HepG2 (cell line): ENCODE measurements around the gene EVA1A. TPM values are rescaled to one million over a fixed set of nuclear protein-coding genes. Genes with fewer than 3 reads are reported as not detected.

ENCODE experiments used
- ATAC-seq: fragments of 200-7000 bp; cut with Tn5 transposase; 3 replicates; pipeline ENCODE4 v1.9.1; 2020; ENCODE audit warnings: mild to moderate bottlenecking, moderate library complexity
- BruUV-seq: library from RNA; stranded (reverse); fragments of 400-500 nt; replicated peaks from 2 replicates; lab custom pipeline; 2021; lab: Mats Ljungman, UMichigan
- CTCF ChIA-PET: fragments of 300-600 bp; formaldehyde crosslinking; extraction: SDS; loops from one replicate; lab custom pipeline; 2021; ENCODE audit warnings: low total read pairs, inconsistent platforms, low intra/inter-chr PET ratio; lab: Yijun Ruan, JAX
- POLR2A ChIA-PET: fragments of 350-600 bp; sonication (Branson Sonifier 250); formaldehyde crosslinking; loops from one replicate; lab custom pipeline; 2020; ENCODE audit warnings: antibody characterized with exemption, inconsistent platforms; lab: Yijun Ruan, JAX
- DNase-seq: peaks from one replicate; pipeline ENCODE4 v3.0.0-alpha.2; 2015; ENCODE audit warnings: low spot score
- FAIRE-seq: peaks from 3 replicates; lab custom pipeline; 2011; peaks lifted over from hg19 to GRCh38; lab: Jason Lieb, UNC
- H2AFZ ChIP-seq: one replicate; pipeline ENCODE4 v1.6.1; 2011; ENCODE audit warnings: low read length, inconsistent platforms
- H3K27ac ChIP-seq: fragments of 300-600 bp; 3 replicates; pipeline ENCODE4 v1.8.0; 2011; ENCODE audit warnings: mixed run types, mild to moderate bottlenecking, mixed read lengths, low read length, inconsistent platforms; ENCODE audit not compliant: insufficient read depth; ENCODE audit errors: extremely low read length
- H3K27me3 ChIP-seq, 2 experiments: fragments of 200-600 bp in 1 of 2; 2 replicates in 1 of 2; 3 replicates in 1 of 2; pipeline versions ENCODE4 v1.6.0 to v1.8.0; 2011; ENCODE audit warnings: low read length in 2 of 2, mild to moderate bottlenecking in 2 of 2, moderate library complexity in 2 of 2, inconsistent platforms in 1 of 2; ENCODE audit not compliant: insufficient read depth in 2 of 2, control insufficient read depth in 1 of 2
- H3K36me3 ChIP-seq, 2 experiments: fragments of 200-600 bp in 1 of 2; replicated peaks in 1 of 2; 2 replicates in 1 of 2; 3 replicates in 1 of 2; pipeline versions ENCODE4 v1.5.1 to v1.8.0; 2011; ENCODE audit warnings: low read length in 2 of 2, inconsistent platforms in 1 of 2; ENCODE audit not compliant: insufficient read depth in 2 of 2, control insufficient read depth in 1 of 2
- H3K4me1 ChIP-seq: 2 replicates; pipeline ENCODE4 v1.5.1; 2012; ENCODE audit warnings: low read length, inconsistent platforms; ENCODE audit not compliant: insufficient read depth
- H3K4me2 ChIP-seq: 2 replicates; pipeline ENCODE4 v1.6.0; 2011; ENCODE audit warnings: low read depth, low read length, inconsistent platforms
- H3K4me3 ChIP-seq, 3 experiments: fragments of 200-600 bp in 1 of 3; sonication (generic), shearing (Covaris generic) in 1 of 3; replicated peaks in 1 of 3; 2 replicates each; pipeline ENCODE4 v1.5.1; 2011 to 2016; ENCODE audit warnings: low read length in 3 of 3, inconsistent platforms in 2 of 3, low read depth in 2 of 3, mild to moderate bottlenecking in 2 of 3, control low read depth in 1 of 3, mixed read lengths in 1 of 3; ENCODE audit not compliant: insufficient read depth in 1 of 3
- H3K79me2 ChIP-seq: one replicate; pipeline ENCODE4 v1.6.1; 2011; ENCODE audit warnings: low read length, inconsistent platforms; ENCODE audit not compliant: insufficient read depth
- H3K9ac ChIP-seq: 2 replicates; pipeline ENCODE4 v1.6.0; 2011; ENCODE audit warnings: mild to moderate bottlenecking, low read depth, low read length, inconsistent platforms; ENCODE audit not compliant: insufficient read depth
- H3K9me3 ChIP-seq: 2 replicates; pipeline ENCODE4 v1.5.1; 2012; ENCODE audit warnings: mild to moderate bottlenecking, low read length
- H4K20me1 ChIP-seq: 2 replicates; pipeline ENCODE4 v1.6.0; 2011; ENCODE audit warnings: inconsistent platforms, mild to moderate bottlenecking, low read length, moderate library complexity; ENCODE audit not compliant: insufficient read depth
- JUN ChIP-seq: sonication (generic); formaldehyde crosslinking; IDR thresholded peaks from 2 replicates; pipeline ENCODE4 v1.4.0; 2020; ENCODE audit warnings: mild to moderate bottlenecking, missing genetic modification reagents
- MAFF ChIP-seq: IDR thresholded peaks from 2 replicates; pipeline ENCODE4 v1.6.1; 2011; ENCODE audit warnings: low read depth, low read length, improper control_type of control experiment
- TBL1XR1 ChIP-seq: fragments of 150-350 bp; IDR thresholded peaks from 2 replicates; pipeline ENCODE4 v1.6.1; 2014; ENCODE audit warnings: borderline replicate concordance, low read length; ENCODE audit not compliant: partially characterized antibody
- THYN1 ChIP-seq: sonication (generic); formaldehyde crosslinking; IDR thresholded peaks from 2 replicates; pipeline ENCODE4 v1.8.1; 2023; ENCODE audit warnings: low read depth, mild to moderate bottlenecking, moderate library complexity, missing genetic modification reagents, borderline replicate concordance
- ZBTB38 ChIP-seq: sonication (generic); formaldehyde crosslinking; IDR thresholded peaks from 2 replicates; pipeline ENCODE4 v1.5.1; 2020; ENCODE audit warnings: mild to moderate bottlenecking, missing genetic modification reagents
- ZNF451 ChIP-seq: sonication (generic); formaldehyde crosslinking; IDR thresholded peaks from 2 replicates; pipeline ENCODE4 v1.5.0; 2020; ENCODE audit warnings: mild to moderate bottlenecking, missing genetic modification reagents
- WGBS: methylation state at CpG from one replicate; pipeline ENCODE4 v1.1.6; 2017; ENCODE audit warnings: low lambda C conversion rate; 5-methylcytosine and 5-hydroxymethylcytosine counted together
- in situ Hi-C: cut with HindIII; loops from 2 replicates; pipeline ENCODE4 v1.10.0; 2017; ENCODE audit warnings: low pct_unique_long_range_greater_than_20kb; ENCODE audit not compliant: extremely low pct_ligation_motif_present
- intact Hi-C: fragments of 100-400 bp; cut with micrococcal nuclease; formaldehyde crosslinking; loops from one replicate; pipeline ENCODE4 v1.10.0; 2022; ENCODE audit not compliant: unreplicated experiment
- polyA plus RNA-seq, 8 experiments: library from polyadenylated mRNA; depleted of rRNA in 3 of 8; stranded (reverse) in 7 of 8; unstranded in 1 of 8; fragments of >200 nt; fragmentation: Illumina TruSeq in 4 of 8; extraction: Trizol in 4 of 8; gene quantifications; 2 replicates each; pipeline versions ENCODE4 v1.2.1 to v1.2.3, GENCODE V29; 2011 to 2016; ENCODE audit warnings: low read depth in 4 of 8, missing spikeins in 1 of 8, mixed read lengths in 1 of 8; ENCODE audit not compliant: insufficient read depth in 1 of 8
- total RNA-seq, 5 experiments: library from RNA; depleted of rRNA; stranded (reverse); fragments of >200 nt; fragmentation: Illumina TruSeq; extraction: Trizol; gene quantifications; 2 replicates each; pipeline ENCODE4 v1.2.3, GENCODE V29; 2016; ENCODE audit warnings: low read depth in 1 of 5
- TF ChIP-seq, protein P1 (sequence below): sonication (generic); formaldehyde crosslinking; IDR thresholded peaks from 2 replicates; pipeline ENCODE4 v1.9.0; 2021; ENCODE audit warnings: missing genetic modification reagents, borderline replicate concordance
- TF ChIP-seq, protein P2 (sequence below): sonication (generic); formaldehyde crosslinking; IDR thresholded peaks from 2 replicates; pipeline ENCODE4 v1.4.0; 2020; ENCODE audit warnings: missing genetic modification reagents, borderline replicate concordance
- TF ChIP-seq, protein P3 (sequence below): sonication (generic); formaldehyde crosslinking; IDR thresholded peaks from 2 replicates; pipeline ENCODE4 v1.5.1; 2020; ENCODE audit warnings: mild to moderate bottlenecking, missing genetic modification reagents, moderate library complexity
- TF ChIP-seq, protein P4 (sequence below): sonication (generic); formaldehyde crosslinking; IDR thresholded peaks from 2 replicates; pipeline ENCODE4 v1.5.1; 2020; ENCODE audit warnings: mild to moderate bottlenecking, missing genetic modification reagents, moderate library complexity

Gene EVA1A
- total and polyA plus RNA-seq, 2 of the 13 experiments (the other 11 are each of a cell fraction or from before 2014, with no cell fraction given) = 57.5 to 57.8 TPM

DNA sequence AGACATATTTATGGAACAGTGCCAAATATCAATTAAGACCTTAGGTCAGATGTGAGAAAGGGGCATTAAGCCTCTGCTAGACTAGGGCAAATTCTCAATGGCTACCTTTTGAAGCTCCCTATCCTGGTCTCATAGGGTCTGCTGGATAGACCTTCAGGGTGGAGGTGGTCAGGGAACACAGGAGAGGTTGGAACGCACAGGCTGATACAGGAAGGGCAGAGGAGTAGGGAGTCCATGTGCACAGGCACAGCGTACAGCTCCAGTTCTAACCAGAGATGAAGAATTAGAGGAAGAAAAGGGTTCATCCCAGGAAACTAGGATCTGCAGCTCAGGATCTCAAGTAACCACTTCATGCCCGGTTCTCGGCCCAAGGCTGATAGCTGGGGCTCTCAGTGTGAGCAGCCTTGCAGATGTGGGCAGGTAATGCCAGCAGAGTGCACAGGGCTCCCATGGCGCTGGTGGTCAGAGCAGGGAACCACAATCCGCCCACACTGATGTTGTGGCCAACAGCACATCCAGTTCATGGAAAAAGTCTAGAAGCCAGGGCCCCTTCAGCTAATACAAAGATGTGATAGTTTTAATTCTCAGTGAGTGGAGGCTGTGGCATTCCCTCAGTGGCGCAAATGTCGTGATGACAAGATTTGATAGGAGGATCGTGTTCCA lies 3.4 kb upstream of the EVA1A start:
- POLR2A ChIA-PET = interaction anchor here (1.1 to 8.0 kb wide), 3 partner anchors 8 to 41 kb away, joined by 3 to 118 read pairs (median 10); no protein-coding TSS in a partner anchor
- FAIRE-seq (no peak), ATAC-seq (no peak), DNase-seq (no peak)
- Histone ChIP-seq H3K36me3 (no peaks in the 10 kb centered on the region), H4K20me1 (no peaks in the 10 kb centered on the region), H3K4me1 (peaks cover 75% of the 10 kb centered on the region), H3K4me2 (no peak overlapping the region), H3K9me3 (no peaks in the 10 kb centered on the region), H3K27me3 (no peaks in the 10 kb centered on the region; a peak in 1 of 5 replicates), H3K79me2 (peaks cover 32% of the 10 kb centered on the region), H3K27ac (no peak overlapping the region), H2AFZ (no peak overlapping the region), H3K9ac (no peak overlapping the region), H3K4me3 (no peak overlapping the region)
- in situ Hi-C loops (no loop called here), intact Hi-C loops (loop anchor here (5.0 kb wide), 1 partner anchor 82 kb away; no protein-coding TSS in a partner anchor)
- CTCF ChIA-PET = no interaction called here
- BruUV-seq = no TSS peak
- 98% methylated on average over 9 of the region's 9 CpGs for WGBS
- TF ChIP-seq JUN (CRISPR knock-in tag) (no peak), THYN1 (CRISPR knock-in tag) (no peak), TBL1XR1 (no peak), ZNF451 (CRISPR knock-in tag) (0 out of 2 replicates have a peak, but pooled peaks have one; percentile 25), MAFF (no peak), ZBTB38 (CRISPR knock-in tag) (peak; percentile 39; the same call in 1 of the 2 replicates)
- TF ChIP-seq, protein P1, sequence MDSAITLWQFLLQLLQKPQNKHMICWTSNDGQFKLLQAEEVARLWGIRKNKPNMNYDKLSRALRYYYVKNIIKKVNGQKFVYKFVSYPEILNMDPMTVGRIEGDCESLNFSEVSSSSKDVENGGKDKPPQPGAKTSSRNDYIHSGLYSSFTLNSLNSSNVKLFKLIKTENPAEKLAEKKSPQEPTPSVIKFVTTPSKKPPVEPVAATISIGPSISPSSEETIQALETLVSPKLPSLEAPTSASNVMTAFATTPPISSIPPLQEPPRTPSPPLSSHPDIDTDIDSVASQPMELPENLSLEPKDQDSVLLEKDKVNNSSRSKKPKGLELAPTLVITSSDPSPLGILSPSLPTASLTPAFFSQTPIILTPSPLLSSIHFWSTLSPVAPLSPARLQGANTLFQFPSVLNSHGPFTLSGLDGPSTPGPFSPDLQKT (CRISPR knock-in tag) = no peak
- TF ChIP-seq, protein P2, sequence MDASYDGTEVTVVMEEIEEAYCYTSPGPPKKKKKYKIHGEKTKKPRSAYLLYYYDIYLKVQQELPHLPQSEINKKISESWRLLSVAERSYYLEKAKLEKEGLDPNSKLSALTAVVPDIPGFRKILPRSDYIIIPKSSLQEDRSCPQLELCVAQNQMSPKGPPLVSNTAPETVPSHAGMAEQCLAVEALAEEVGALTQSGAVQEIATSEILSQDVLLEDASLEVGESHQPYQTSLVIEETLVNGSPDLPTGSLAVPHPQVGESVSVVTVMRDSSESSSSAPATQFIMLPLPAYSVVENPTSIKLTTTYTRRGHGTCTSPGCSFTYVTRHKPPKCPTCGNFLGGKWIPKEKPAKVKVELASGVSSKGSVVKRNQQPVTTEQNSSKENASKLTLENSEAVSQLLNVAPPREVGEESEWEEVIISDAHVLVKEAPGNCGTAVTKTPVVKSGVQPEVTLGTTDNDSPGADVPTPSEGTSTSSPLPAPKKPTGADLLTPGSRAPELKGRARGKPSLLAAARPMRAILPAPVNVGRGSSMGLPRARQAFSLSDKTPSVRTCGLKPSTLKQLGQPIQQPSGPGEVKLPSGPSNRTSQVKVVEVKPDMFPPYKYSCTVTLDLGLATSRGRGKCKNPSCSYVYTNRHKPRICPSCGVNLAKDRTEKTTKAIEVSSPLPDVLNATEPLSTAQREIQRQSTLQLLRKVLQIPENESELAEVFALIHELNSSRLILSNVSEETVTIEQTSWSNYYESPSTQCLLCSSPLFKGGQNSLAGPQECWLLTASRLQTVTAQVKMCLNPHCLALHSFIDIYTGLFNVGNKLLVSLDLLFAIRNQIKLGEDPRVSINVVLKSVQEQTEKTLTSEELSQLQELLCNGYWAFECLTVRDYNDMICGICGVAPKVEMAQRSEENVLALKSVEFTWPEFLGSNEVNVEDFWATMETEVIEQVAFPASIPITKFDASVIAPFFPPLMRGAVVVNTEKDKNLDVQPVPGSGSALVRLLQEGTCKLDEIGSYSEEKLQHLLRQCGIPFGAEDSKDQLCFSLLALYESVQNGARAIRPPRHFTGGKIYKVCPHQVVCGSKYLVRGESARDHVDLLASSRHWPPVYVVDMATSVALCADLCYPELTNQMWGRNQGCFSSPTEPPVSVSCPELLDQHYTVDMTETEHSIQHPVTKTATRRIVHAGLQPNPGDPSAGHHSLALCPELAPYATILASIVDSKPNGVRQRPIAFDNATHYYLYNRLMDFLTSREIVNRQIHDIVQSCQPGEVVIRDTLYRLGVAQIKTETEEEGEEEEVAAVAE (CRISPR knock-in tag) = no peak
- TF ChIP-seq, protein P3, sequence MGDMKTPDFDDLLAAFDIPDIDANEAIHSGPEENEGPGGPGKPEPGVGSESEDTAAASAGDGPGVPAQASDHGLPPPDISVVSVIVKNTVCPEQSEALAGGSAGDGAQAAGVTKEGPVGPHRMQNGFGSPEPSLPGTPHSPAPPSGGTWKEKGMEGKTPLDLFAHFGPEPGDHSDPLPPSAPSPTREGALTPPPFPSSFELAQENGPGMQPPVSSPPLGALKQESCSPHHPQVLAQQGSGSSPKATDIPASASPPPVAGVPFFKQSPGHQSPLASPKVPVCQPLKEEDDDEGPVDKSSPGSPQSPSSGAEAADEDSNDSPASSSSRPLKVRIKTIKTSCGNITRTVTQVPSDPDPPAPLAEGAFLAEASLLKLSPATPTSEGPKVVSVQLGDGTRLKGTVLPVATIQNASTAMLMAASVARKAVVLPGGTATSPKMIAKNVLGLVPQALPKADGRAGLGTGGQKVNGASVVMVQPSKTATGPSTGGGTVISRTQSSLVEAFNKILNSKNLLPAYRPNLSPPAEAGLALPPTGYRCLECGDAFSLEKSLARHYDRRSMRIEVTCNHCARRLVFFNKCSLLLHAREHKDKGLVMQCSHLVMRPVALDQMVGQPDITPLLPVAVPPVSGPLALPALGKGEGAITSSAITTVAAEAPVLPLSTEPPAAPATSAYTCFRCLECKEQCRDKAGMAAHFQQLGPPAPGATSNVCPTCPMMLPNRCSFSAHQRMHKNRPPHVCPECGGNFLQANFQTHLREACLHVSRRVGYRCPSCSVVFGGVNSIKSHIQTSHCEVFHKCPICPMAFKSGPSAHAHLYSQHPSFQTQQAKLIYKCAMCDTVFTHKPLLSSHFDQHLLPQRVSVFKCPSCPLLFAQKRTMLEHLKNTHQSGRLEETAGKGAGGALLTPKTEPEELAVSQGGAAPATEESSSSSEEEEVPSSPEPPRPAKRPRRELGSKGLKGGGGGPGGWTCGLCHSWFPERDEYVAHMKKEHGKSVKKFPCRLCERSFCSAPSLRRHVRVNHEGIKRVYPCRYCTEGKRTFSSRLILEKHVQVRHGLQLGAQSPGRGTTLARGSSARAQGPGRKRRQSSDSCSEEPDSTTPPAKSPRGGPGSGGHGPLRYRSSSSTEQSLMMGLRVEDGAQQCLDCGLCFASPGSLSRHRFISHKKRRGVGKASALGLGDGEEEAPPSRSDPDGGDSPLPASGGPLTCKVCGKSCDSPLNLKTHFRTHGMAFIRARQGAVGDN = peak; percentile 47
- TF ChIP-seq, protein P4, sequence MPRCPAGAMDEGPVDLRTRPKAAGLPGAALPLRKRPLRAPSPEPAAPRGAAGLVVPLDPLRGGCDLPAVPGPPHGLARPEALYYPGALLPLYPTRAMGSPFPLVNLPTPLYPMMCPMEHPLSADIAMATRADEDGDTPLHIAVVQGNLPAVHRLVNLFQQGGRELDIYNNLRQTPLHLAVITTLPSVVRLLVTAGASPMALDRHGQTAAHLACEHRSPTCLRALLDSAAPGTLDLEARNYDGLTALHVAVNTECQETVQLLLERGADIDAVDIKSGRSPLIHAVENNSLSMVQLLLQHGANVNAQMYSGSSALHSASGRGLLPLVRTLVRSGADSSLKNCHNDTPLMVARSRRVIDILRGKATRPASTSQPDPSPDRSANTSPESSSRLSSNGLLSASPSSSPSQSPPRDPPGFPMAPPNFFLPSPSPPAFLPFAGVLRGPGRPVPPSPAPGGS (CRISPR knock-in tag) = 0 out of 2 replicates have a peak, but pooled peaks have one; percentile 53
